GM10266 (cell line): Measurements from ENCODE around the gene TANGO2.

Source experiments
- DNase-seq: peaks from one replicate; pipeline ENCODE4 v3.0.0; 2012; ENCODE audit errors: extremely low spot score
- TF ChIP-seq, protein P1 (sequence below): IDR thresholded peaks from 2 replicates; pipeline ENCODE4 v1.5.1; 2012; ENCODE audit warnings: mild to moderate bottlenecking, low read depth; ENCODE audit not compliant: control insufficient read depth, insufficient read depth; ENCODE audit errors: missing control alignments

TANGO2 gene

DNA sequence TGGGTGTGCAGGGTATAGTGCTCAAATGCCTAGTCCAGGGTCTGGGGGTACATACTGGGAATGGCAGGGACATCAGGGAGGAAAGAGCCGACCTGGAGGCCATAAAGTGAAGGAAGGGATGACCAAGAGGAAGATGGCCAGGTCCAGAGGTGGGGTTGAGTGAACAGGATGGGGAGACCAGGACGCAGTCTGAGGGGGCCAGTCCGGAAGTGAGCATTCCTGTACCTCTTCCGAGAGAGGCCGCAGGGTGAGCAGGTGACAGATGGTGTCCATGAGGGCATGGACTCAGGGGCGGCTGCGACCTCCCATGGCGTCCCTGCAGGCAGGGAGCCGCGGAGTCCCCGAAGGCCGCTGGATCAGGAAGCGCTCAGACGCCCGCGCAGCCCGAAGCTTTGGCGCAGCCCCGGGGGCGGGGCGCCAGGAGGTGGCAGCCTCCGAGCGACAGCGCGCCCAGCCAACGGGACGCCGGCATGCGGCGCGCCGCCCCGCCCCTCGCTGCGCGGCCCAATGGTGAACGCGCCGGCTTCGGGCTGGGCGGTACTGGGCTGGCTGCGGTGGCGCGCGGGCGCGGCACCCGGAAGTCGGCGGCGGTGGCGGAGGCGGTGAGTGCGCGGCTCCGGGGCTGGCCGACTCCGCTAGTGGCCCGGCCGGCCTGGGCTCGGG, at the start of gene TANGO2:
Gene TANGO2, plus strand, starts transcription at position 578 of the 663 bp plus-strand sequence. CDS start 15,689 bp downstream, outside the sequence.
- TF ChIP-seq, protein P1, sequence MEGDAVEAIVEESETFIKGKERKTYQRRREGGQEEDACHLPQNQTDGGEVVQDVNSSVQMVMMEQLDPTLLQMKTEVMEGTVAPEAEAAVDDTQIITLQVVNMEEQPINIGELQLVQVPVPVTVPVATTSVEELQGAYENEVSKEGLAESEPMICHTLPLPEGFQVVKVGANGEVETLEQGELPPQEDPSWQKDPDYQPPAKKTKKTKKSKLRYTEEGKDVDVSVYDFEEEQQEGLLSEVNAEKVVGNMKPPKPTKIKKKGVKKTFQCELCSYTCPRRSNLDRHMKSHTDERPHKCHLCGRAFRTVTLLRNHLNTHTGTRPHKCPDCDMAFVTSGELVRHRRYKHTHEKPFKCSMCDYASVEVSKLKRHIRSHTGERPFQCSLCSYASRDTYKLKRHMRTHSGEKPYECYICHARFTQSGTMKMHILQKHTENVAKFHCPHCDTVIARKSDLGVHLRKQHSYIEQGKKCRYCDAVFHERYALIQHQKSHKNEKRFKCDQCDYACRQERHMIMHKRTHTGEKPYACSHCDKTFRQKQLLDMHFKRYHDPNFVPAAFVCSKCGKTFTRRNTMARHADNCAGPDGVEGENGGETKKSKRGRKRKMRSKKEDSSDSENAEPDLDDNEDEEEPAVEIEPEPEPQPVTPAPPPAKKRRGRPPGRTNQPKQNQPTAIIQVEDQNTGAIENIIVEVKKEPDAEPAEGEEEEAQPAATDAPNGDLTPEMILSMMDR = no peak
- peak; percentile 99 for DNase-seq

DNA sequence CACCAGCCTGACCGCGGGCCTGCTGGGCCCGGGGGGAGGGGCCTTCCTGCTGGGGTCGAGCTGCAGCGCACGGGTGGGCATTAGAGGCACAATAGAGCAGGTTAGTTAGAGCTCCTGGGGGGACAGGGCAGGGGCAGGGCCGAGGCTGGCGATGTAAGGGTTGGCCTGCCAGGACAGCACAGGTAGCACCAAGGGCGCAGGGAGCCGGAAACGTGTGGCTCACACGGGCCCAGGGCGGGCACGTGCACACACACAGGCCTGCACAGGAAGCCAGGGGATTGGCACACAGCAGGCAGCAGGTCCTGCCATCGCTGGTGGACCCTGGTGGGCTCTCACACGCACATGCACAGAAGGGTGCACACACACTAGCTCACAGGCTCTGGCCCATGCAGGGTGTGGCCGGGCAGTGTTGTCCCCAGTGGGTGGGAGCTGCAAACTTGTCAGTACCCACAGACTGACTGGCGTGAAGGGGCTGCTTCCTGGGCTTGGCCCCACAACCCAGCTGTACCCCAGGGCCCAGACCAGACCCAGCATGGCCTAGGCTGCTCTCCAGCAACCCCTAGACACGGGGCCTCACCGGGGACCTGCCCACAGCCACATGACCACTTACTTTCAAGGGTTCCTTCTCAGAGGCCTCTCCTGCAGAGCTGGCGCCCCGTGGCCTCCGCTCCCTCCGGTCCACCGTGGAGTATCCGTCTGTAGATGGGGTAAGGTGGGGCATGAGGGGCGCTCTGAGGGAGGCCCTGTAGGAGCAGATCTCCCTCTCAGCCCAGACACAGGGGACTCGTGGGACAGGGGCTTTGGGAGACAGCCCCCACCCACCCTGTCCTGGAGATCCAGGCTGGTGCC, 49.4 kb upstream of the TANGO2 start:
- DNase-seq = no peak
- TF ChIP-seq, protein P1 = no peak

DNA sequence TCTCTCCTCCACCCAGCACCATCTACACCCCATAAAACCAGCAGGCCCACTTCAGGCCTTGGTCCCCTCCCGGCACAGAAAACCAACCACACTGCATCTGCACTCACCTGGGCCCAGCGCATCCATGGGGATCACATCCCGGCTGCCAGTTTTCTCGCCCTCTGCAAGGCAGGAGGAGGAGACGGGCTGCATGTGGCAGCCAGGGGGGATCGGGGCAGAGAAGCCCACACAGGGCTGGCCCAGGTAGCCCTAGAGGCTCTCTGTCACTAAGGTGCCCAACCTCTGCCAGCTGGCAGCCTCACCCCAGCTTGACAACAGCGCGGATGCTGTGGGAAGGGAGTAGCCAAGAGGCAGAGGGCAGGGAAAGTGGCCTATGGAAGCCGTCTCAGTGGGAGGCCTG, 48.7 kb upstream of the TANGO2 start:
- TF ChIP-seq, protein P1 = no peak
- DNase-seq = no peak

DNA sequence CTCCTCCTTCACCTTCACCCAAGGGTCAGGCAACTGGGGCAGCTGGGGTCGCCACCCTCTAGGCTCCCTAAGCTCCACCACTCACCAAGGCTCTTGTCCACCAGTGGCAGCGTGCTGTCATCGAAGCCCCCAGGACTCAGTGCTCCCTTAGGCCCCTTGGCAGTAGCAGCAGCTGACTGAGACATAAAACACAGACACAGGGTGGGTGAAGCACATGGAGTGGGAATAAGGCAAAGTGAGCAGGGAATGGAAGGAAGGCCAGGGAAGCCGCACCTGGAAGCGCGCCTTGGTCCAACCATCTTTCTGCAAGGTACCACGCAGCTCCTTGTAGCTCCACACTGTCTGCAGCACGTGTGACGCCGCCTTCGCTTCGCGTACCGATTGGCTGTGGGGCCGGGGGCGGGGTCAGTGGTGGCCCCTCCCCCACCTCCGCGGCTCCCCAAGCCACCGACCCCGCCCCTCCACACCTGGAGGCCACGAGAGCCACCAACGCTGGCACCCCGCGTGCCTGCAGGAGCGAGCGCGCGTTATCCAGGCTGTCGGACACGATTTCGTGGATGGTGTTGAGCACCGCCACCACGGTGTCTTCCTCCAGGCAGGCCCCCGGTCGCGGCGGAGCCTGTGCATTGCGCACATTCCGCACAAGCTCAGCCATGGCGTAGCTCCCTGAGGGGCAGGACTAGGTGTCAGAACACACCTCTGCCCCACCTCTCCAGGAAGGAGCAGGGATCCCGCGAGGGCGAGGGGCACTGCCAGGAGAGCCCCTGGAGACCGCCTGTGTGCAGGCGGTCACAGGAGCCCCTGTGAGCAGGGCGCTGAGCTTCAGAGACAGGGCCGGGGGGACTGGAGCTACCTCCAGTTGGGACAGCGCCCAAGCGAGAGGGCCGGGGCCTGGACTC, 48.0 kb upstream of the TANGO2 start:
- TF ChIP-seq, protein P1 = no peak
- DNase-seq = no peak

GRCh38 chr22:19973551-19974267, 47.2 kb upstream of the TANGO2 start:
- TF ChIP-seq, protein P1 = no peak
- DNase-seq = no peak

GRCh38 chr22:19974268-19974861, 46.5 kb upstream of the TANGO2 start:
- TF ChIP-seq, protein P1 = no peak

More at GRCh38 chr22:19974268-19974861, 46.5 kb upstream of the TANGO2 start:
- DNase-seq = peak; percentile 83
